GM18526 (cell line): ENCODE results near the gene IGF1.

Source experiments
- POLR2A ChIP-seq: IDR thresholded peaks from 3 replicates; pipeline ENCODE4 v1.6.1; 2011; ENCODE audit not compliant: insufficient read length; ENCODE audit errors: extremely low read depth

The IGF1 gene

DNA sequence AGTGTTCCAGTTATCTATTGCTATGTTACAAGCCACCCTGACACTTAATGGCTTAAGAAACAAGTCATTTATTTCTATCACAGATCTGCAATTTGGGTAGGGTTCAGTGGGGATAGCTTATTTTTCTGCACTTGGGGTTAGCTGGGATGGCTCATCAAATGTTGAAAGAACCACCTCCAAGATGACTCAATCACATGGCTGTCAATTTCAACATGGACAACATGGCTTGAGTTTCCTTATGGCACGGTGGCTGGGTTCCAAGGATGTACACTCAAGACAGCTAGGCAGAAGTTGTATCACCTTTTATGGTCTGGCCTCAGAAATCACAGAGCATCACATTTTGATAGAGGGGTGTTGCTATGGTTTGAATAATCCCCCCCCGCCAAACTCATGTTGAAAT is 24.5 kb upstream of the IGF1 start:
- TF ChIP-seq POLR2A = no peak

- no peak for TF ChIP-seq POLR2A
Measured at GRCh38 chr12:102504280-102504679, 23.9 kb upstream of the IGF1 start.

DNA sequence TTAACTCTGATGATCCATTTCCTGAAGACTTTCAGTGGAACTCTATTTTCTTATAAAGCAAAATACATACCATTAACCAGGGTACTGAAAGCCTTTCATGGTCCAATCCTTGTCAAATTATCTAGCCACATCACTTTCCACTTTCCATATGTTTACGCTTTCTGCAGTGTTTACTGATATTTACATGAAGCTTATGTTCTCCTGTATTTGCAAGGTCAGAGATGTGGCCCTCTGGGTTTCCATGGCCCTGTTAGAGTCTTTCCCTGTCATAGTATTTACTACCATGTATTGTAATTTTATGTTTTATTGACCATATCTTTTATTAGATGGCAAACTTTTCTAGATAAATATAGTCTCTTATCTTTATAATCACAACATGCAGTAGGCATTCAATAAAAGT is 23.5 kb upstream of the IGF1 start:
- no peak for TF ChIP-seq POLR2A

DNA sequence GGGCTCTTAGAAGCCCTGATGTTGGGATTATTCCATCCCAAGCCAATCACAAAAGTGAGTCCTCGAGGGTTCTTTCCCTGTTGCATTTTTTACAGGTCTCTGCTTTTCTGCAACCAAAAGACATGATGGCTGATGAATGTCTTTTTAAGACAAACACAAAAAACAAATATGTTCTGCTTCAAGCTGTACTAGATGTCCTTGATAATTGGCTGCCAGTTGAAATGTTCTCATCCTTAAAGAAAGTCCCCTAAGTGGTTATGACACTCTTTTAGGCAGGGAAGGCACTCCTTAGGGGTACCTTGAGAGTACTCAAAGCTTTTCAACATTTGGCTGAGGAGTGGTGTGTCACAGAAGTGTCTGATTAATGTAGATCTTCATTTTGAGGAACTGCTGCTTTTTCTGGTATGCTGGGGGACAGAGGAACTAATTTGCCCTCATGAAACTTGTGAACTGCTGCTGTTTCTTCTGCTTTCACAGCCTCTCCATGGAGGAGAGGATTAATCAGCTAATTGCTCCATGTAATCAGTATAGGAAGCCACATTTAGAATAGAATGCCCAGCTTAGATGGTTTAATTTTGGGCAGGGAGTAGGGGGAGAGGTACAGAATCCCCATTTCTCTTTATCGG is 22.8 kb upstream of the IGF1 start:
- TF ChIP-seq POLR2A = no peak

GRCh38 chr12:102501773-102502172 is 21.4 kb upstream of the IGF1 start:
- TF ChIP-seq POLR2A = no peak

DNA sequence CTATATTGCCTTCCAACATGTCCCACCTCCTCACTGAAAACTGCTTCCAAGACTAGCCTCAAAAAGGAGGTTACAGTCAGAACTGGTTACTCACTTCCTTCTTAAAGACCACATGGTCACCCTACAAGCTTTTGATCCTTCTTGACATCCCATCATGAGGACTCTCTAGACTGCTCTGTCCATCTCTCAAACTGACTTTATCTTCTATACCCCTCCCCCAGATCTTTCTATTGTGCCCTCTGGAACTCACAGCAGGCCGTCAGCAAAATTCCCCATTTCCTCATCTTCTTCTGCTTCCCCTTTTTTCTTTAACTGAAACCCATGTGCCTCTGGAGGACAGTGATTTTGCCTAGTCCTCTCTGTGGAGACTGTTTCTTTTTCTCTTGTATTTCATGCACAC is 18.1 kb upstream of the IGF1 start:
- no peak for TF ChIP-seq POLR2A

DNA sequence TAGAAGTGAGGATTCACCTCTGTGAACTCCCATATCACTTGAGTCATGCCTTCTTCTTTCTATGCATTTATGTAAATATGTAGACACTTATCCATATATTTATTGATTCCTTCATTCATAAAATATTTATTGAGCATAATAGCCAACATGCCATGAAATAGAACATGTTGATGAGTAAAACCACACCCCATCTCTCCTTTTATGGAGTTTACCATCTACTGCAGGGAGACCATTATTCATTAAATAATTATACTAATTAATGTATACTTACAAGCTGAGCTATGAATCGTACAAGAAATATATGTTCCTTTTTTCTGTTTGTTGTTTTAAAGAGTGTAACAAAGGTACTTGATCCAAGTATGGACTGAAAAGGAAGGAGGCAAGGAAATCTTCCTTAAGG is 17.4 kb upstream of the IGF1 start:
- TF ChIP-seq POLR2A = no peak

- no peak for TF ChIP-seq POLR2A
Measured at GRCh38 chr12:102496591-102496990, 16.2 kb upstream of the IGF1 start.

GRCh38 chr12:102487226-102487625 is 6.9 kb upstream of the IGF1 start:
- TF ChIP-seq POLR2A = no peak

DNA sequence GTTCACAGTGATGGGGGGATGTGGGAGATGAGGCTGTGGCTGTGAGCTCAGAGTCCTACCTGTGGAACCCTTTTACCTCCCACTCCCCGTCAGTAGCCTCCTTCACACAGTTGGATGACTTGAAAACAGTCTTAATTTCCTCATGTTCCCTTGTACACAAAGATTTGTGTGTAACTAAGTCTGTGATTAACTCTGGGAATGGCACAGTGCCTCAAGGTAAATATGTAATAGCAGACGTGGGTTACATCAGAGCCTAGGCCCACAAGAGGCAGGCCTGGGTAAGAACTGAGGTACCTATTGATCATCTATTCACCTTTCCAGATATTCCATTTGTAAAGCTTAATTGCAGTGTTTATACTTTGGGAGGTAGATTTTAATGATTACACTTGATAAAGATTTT is 5.8 kb upstream of the IGF1 start:
- no peak for TF ChIP-seq POLR2A

- no peak for TF ChIP-seq POLR2A
Measured at GRCh38 chr12:102484428-102484958, 4.1 kb upstream of the IGF1 start.

DNA sequence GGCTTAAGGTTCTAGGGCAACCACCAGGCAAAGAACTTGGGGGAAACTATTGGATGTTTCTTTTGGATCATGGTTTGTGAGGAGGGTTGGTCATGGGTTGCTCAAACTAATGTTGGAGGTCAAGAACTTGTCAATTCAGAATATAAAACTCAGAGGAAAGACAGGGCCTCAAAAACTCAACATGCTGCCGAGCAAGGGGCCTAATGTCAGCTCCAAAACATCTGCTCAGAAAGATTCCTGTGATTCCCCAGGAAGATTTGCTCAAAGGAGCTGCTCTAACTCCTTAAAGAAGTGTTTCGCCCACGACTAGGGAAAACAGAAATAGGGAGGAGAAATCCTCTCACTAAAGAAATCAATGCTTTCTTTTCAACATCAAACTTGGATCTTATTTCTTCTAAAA is 3.7 kb upstream of the IGF1 start:
- TF ChIP-seq POLR2A = no peak

GRCh38 chr12:102483466-102483865 is 3.1 kb upstream of the IGF1 start:
- no peak for TF ChIP-seq POLR2A

GRCh38 chr12:102481705-102482425 is 1.5 kb upstream of the IGF1 start:
- no peak for TF ChIP-seq POLR2A

- TF ChIP-seq POLR2A = no peak
Measured at GRCh38 chr12:102479939-102480338, 424 bp downstream of the IGF1 start.

DNA sequence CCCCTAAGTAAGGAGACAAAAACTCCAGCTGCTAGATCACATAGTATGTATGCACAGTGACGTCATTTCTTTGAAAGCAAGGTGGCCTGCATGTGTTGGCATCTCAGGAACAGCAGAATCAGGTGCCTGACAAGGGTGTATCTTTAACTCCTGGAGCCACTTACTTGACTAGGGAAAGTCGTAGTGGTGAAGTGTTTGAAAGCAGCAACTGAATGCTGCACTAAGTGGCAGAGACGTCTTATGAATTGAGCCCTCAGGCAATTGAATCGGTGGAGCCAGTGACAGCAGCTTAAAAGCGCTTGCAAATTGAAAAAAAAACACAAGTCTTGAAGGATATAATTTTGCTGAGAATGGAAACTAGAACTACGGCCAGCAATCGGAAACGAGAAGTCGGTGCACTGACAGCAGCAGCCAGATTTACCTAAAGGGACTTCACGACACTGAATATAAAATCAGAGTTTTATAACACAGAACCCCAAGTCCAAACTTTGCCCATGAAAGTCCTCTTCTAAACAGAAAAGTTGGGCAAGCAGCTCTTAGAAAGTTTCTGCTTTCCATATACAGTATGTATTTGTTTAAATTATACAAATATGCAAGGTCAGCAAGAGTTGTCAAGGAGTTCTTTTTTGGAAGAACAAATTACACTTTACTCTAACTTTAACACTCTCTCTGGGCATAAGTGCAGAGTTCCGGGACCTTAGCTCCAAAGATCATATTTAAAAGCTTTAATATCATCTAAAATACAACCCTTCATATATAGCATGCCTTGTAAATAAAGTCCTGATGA is 1.1 kb downstream of the IGF1 start:
- no peak for TF ChIP-seq POLR2A
